HFFc6 (cell line): Measurements from ENCODE around the gene RPL28. TPM values are rescaled to one million over a fixed set of nuclear protein-coding genes. Genes with fewer than 3 reads are reported as not detected.

ENCODE experiments used
- DNase-seq: peaks from one replicate; pipeline ENCODE4 v3.0.0-alpha.2; 2018
- H3K27ac Mint-ChIP-seq: 2 replicates; pipeline ENCODE4 v1.8.0; 2020; ENCODE audit warnings: mild to moderate bottlenecking, mixed read lengths
- H3K27me3 Mint-ChIP-seq: 2 replicates; pipeline ENCODE4 v1.8.0; 2021; ENCODE audit warnings: mild to moderate bottlenecking, moderate library complexity, mixed read lengths; ENCODE audit not compliant: insufficient read depth
- H3K36me3 Mint-ChIP-seq: 2 replicates; pipeline ENCODE4 v1.8.0; 2021; ENCODE audit warnings: low read depth, mixed read lengths
- H3K4me1 Mint-ChIP-seq: 2 replicates; pipeline ENCODE4 v1.8.0; 2020; ENCODE audit warnings: low read depth, mixed read lengths
- H3K4me3 Mint-ChIP-seq: 2 replicates; pipeline ENCODE4 v1.8.0; 2020; ENCODE audit warnings: mild to moderate bottlenecking, moderate library complexity, mixed read lengths
- H3K9me3 Mint-ChIP-seq: 2 replicates; pipeline ENCODE4 v1.8.0; 2020; ENCODE audit warnings: mild to moderate bottlenecking, mixed read lengths
- total RNA-seq, 6 experiments: library from RNA; stranded (reverse); fragmentation: NEBNext Ultra II Directional; extraction: Animal tissue kit (Norgen Biotek cat#: 25700); gene quantifications; 2 replicates in 1 of 6; 3 replicates in 5 of 6; pipeline ENCODE4 v1.2.3, GENCODE V29; 2021
- TF ChIP-seq, protein P1 (sequence below): fragments of 200-600 bp; sonication (generic); IDR thresholded peaks from 2 replicates; pipeline ENCODE4 v1.5.0; 2021; ENCODE audit warnings: antibody characterized with exemption, mild to moderate bottlenecking

The RPL28 gene
- total RNA-seq, 6 experiments from 2014 or later, result 2,082 to 2,537 (median 2,362) TPM

DNA sequence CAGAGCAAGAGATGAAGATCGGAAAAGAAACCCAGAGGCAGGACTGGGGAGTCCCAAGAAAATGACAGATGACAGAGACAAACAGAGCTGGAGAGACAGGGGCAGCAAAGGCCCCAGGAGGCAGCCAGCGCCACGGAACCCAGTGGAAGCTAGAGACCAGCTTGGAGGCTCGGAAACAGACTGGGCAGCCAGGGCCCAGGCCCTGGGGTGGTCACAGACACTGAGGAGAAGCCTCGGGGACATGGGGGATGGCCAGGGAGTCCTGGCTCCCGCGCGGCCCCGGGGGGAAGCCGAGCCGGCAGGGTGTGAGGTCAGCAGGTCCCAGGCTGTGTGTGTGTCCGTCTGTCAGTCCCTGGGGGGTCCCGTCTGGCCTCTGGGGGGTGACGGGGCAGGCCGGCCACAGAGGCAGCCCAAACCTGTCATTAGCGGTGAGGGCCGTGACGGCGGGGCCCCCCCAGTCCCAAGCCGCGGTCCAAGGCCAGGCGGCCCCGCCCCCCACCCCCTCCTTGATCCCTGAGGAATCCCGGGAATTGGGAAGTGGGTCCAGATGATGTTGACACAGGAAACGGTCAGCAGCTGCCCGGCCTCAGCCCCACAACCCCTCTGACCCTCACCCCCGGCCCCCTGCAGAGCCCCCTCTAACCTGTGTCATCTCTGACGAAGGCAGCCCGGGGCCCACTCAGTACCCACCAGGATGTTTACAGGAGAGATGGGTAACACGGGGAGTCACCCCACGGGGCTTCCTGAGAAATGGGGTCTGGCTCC lies 11.6 kb upstream of the RPL28 start:
- Mint-ChIP-seq H3K36me3 (no peaks in the 10 kb centered on the region), H3K9me3 (no peaks in the 10 kb centered on the region), H3K27me3 (no peaks in the 10 kb centered on the region), H3K27ac (peak overlapping the region; percentile 90), H3K4me3 (peak overlapping the region; percentile 62), H3K4me1 (peaks cover 28% of the 10 kb centered on the region)
- TF ChIP-seq, protein P1, sequence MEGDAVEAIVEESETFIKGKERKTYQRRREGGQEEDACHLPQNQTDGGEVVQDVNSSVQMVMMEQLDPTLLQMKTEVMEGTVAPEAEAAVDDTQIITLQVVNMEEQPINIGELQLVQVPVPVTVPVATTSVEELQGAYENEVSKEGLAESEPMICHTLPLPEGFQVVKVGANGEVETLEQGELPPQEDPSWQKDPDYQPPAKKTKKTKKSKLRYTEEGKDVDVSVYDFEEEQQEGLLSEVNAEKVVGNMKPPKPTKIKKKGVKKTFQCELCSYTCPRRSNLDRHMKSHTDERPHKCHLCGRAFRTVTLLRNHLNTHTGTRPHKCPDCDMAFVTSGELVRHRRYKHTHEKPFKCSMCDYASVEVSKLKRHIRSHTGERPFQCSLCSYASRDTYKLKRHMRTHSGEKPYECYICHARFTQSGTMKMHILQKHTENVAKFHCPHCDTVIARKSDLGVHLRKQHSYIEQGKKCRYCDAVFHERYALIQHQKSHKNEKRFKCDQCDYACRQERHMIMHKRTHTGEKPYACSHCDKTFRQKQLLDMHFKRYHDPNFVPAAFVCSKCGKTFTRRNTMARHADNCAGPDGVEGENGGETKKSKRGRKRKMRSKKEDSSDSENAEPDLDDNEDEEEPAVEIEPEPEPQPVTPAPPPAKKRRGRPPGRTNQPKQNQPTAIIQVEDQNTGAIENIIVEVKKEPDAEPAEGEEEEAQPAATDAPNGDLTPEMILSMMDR, result no peak
- no peak for DNase-seq

DNA sequence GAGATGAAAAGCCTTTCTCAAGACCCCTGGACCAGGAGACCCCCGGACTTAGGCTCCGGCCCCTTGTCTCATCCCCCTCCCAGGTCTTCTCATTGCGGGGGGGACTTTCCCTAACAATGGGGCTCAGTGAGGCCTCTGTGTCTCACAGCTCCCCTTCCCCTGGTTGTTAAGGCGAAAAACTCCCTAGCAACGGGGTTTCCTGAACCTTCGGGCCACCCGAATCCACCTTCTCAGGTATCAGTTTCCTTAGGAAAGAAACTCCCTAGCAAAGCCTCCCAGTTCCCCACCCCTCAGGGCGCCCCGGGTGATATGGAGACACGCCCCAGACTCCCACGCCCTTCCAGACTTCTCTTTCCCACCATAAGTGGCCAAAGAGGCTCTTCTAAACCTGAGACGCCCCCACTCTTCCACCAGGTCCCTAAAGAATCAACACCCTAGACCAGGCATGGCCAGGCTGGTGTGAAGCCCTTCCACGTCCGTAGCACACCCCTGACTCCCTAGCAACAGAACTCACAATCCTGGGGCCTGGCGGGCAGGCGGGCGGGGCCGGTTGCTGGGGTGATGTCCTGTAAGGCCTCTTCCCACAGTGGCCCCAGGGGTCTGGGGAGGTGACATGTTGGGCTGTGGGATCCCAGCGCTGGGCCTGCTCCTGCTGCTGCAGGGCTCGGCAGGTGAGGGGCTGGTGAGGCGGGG lies 9.3 kb upstream of the RPL28 start, which contains the start of gene TMEM190:
Gene TMEM190, plus strand, starts transcription at position 586 of the 693 bp plus-strand sequence. Its CDS starts 28 bp downstream, at position 614.
- Mint-ChIP-seq H3K27me3 (no peaks in the 10 kb centered on the region), H3K27ac (no peak within 1 kb of the TSS; the same call in 1 of the 2 replicates), H3K9me3 (no peaks in the 10 kb centered on the region), H3K36me3 (no peaks in the 10 kb centered on the region), H3K4me3 (no peak within 1 kb of the TSS), H3K4me1 (peaks cover 18% of the 10 kb centered on the region)
- DNase-seq, result no peak
- TF ChIP-seq, protein P1, result no peak

DNA sequence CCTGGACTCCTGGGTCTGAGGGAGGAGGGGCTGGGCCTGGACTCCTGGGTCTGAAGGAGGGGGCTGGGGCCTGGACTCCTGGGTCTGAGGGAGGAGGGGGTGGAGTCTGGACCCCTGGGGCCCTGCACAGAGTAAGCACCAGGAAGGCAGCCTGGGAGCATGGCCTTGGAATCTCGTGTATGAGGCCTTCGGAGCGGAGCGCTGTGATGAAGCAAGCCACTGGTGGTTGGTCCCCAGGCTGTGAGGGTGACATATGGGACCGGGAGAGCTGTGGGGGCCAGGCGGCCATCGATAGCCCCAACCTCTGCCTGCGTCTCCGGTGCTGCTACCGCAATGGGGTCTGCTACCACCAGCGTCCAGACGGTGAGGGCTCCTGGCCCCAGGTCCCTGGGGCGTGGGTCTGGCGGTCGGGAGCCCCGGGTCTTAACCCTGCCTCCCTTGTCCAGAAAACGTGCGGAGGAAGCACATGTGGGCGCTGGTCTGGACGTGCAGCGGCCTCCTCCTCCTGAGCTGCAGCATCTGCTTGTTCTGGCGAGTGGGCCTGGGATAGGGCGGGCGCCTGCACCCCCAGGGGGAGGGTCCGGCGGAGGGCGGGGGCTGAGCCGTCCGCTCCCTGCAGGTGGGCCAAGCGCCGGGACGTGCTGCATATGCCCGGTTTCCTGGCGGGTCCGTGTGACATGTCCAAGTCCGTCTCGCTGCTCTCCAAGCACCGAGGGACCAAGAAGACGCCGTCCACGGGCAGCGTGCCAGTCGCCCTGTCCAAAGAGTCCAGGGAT lies 8.2 kb upstream of the RPL28 start:
- Mint-ChIP-seq H3K9me3 (no peaks in the 10 kb centered on the region), H3K36me3 (no peaks in the 10 kb centered on the region), H3K4me1 (peaks cover 9% of the 10 kb centered on the region), H3K27me3 (no peaks in the 10 kb centered on the region), H3K27ac (no peak overlapping the region), H3K4me3 (no peak overlapping the region)
- DNase-seq, result no peak
- TF ChIP-seq, protein P1, result no peak

DNA sequence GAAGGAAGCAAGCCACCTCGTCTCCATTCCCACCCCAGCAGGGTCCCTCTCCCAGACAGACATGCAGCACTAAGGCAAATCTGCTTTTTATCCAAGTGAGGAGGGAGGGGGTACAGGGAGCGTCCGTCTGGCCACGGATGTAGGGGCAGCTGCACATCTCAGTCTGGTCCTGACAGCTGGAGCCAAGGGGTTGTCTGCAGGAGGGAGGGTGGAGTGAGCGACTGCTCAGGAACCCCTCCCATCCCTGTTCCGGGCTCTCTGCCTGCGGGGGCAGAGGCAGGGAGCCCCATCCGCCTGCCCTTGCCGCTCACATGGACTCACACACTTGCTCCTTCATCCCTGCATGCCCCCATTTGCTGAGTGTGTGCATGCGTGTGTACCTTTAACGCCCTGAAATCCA lies 6.6 kb upstream of the RPL28 start:
- no peaks in the 10 kb centered on the region for H3K36me3 Mint-ChIP-seq
- peaks cover under 1% of the 10 kb centered on the region; the same call in 1 of the 2 replicates for H3K4me1 Mint-ChIP-seq
- H3K9me3 Mint-ChIP-seq, result no peaks in the 10 kb centered on the region
- H3K27ac Mint-ChIP-seq, result no peak overlapping the region
- no peak for DNase-seq
- TF ChIP-seq, protein P1, result no peak
- no peak overlapping the region for H3K4me3 Mint-ChIP-seq
- H3K27me3 Mint-ChIP-seq, result no peaks in the 10 kb centered on the region

DNA sequence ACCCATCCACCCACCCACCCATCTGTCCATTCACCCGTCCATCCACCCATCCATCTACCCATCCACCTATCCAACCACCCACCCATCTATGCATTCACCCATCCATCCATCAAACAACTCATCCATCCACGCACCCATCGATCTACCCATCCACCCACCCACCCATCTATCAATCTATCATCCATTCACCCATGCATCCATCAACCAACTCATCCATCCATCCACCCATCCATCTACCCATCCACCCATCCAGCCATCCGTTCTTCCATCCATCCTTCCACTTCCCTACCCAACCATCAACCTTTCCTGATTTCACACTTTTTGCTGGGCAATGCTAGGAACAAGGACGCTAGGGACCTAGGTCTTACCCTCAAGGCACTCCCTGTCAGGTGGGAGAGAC lies 3.7 kb upstream of the RPL28 start:
- Mint-ChIP-seq H3K36me3 (peaks cover 14% of the 10 kb centered on the region), H3K27me3 (peaks cover 8% of the 10 kb centered on the region), H3K4me3 (no peak overlapping the region), H3K9me3 (peaks cover 7% of the 10 kb centered on the region), H3K4me1 (peaks cover 8% of the 10 kb centered on the region), H3K27ac (no peak overlapping the region)
- DNase-seq, result no peak
- TF ChIP-seq, protein P1, result no peak
